H1 (cell line): Measurements from ENCODE around the gene CLPX. TPM values are rescaled to one million over a fixed set of nuclear protein-coding genes. Genes with fewer than 3 reads are reported as not detected.

Source experiments
- ATF2 ChIP-seq: IDR thresholded peaks from 2 replicates; pipeline ENCODE4 v1.6.1; 2012; ENCODE audit warnings: low read length, inconsistent platforms
- HDAC2 ChIP-seq, 2 experiments: fragments of 300-600 bp in 1 of 2; sonication (generic) in 1 of 2; IDR thresholded peaks; 2 replicates each; pipeline ENCODE4 v1.6.1; 2011 to 2012; ENCODE audit warnings: low read depth in 2 of 2, low read length in 2 of 2, mild to moderate bottlenecking in 2 of 2, moderate library complexity in 2 of 2, borderline replicate concordance in 1 of 2, inconsistent platforms in 1 of 2
- KDM1A ChIP-seq: fragments of 200-600, 300-600 bp; sonication (generic); IDR thresholded peaks from 2 replicates; pipeline ENCODE4 v1.7.1; 2016; ENCODE audit warnings: mild to moderate bottlenecking, low read length, borderline replicate concordance
- PHF8 ChIP-seq: fragments of 200-600 bp; sonication (generic); conservative IDR thresholded peaks from 2 replicates; pipeline ENCODE4 v1.7.1; 2012; ENCODE audit warnings: low read depth, mild to moderate bottlenecking, inconsistent platforms, low read length, moderate library complexity
- RXRA ChIP-seq: IDR thresholded peaks from 2 replicates; pipeline ENCODE4 v1.6.1; 2011; ENCODE audit warnings: low read depth, mild to moderate bottlenecking, low read length, moderate library complexity; ENCODE audit not compliant: insufficient read depth
- SIN3A ChIP-seq, 2 experiments: IDR thresholded peaks in 1 of 2; conservative IDR thresholded peaks in 1 of 2; 2 replicates each; pipeline ENCODE4 v1.6.1; 2011 to 2012; ENCODE audit warnings: low read length in 2 of 2, improper control_type of control experiment in 1 of 2, low read depth in 1 of 2, mild to moderate bottlenecking in 1 of 2
- SIX5 ChIP-seq: IDR thresholded peaks from 2 replicates; pipeline ENCODE4 v1.6.1; 2011; ENCODE audit warnings: mild to moderate bottlenecking, low read depth, low read length
- TEAD4 ChIP-seq: IDR thresholded peaks from 2 replicates; pipeline ENCODE4 v1.6.1; 2012; ENCODE audit warnings: low read depth, low read length, inconsistent platforms, mixed read lengths
- polyA plus RNA-seq, 7 experiments: library from polyadenylated mRNA; depleted of rRNA in 3 of 7; stranded (reverse) in 5 of 7; unstranded in 2 of 7; fragments of >200 nt in 5 of 7; fragments of 200-250 nt in 2 of 7; gene quantifications; 1 replicate in 5 of 7; 2 replicates in 1 of 7; 4 replicates in 1 of 7; pipeline versions ENCODE4 v1.2.1 to v1.2.3, GENCODE V29; 2011 to 2013; ENCODE audit warnings: missing spikeins in 2 of 7, mixed read lengths in 2 of 7
- total RNA-seq: library from RNA; stranded (reverse); fragmentation: NEBNext Ultra II Directional; extraction: Animal tissue kit (Norgen Biotek cat#: 25700); gene quantifications from 2 replicates; pipeline ENCODE4 v1.2.1, GENCODE V29; 2021

The CLPX gene
- total and polyA plus RNA-seq, 2 of the 8 experiments (the other 6 are each of a cell fraction or from before 2014, with no cell fraction given) = 10.5 to 53.6 TPM

GRCh38 chr15:65184868-65185717, at the start of gene CLPX (continued):
- TF ChIP-seq HDAC2 (IDR thresholded peaks at IDR 0.05; ENCODE audit: borderline replicate concordance in 1 of 2, low read depth in 2 of 2, low read length in 2 of 2) = 0 out of 4 replicates have a peak, but pooled peaks of 1 of the 2 experiments have one; percentile 37
- no peak for TF ChIP-seq KDM1A
- TF ChIP-seq RXRA = no peak
- TF ChIP-seq PHF8 = peak; percentile 83
- TF ChIP-seq TEAD4 = no peak
- TF ChIP-seq SIN3A (conservative IDR thresholded peaks at IDR 0.05 in 1 of 2, IDR thresholded peaks at IDR 0.05 in 1 of 2; ENCODE audit: low read depth in 1 of 2, low read length in 2 of 2) = peak; percentile 35 to 81; a peak in 2 of 4 replicates
- TF ChIP-seq SIX5 = peak; percentile 66
- TF ChIP-seq ATF2 = no peak
